Measurements from ENCODE around the gene KRTAP2-4.

The KRTAP2-4 gene

DNA sequence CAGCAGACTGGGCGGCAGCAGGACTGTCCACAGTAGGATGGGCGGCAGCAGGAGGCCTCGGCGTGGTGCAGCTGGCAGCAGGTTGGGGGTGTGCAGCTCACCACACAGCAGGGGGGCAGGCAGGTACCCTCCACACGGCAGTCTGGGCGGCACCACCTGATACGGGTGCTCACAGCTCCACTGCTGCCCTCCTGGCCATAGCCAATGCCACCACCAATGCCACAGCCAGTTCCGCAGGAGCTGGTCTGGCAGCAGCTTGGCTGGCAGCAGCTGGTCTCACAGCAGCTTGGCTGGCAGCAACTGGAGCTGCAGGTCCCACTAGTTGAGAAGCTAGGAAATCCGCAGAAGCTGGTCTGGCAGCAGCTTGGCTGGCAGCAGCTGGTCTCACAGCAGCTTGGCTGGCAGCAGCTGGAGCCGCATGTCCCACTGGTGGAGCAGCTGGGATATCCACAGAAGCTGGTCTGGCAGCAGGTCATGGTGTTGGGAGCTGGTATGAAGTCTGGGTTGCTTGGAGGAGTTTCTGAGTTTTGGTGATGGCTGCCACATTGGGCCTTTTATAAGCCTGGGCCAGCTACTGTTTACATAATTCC lies 31.2 kb downstream of the KRTAP2-4 start, which contains the start of gene KRTAP1-3:
Gene KRTAP1-3 (minus strand): TSS at position 529 of the 590 bp plus-strand sequence. CDS start 53 bp downstream, at position 476.
- peak; percentile 36 for DNase-seq

DNA sequence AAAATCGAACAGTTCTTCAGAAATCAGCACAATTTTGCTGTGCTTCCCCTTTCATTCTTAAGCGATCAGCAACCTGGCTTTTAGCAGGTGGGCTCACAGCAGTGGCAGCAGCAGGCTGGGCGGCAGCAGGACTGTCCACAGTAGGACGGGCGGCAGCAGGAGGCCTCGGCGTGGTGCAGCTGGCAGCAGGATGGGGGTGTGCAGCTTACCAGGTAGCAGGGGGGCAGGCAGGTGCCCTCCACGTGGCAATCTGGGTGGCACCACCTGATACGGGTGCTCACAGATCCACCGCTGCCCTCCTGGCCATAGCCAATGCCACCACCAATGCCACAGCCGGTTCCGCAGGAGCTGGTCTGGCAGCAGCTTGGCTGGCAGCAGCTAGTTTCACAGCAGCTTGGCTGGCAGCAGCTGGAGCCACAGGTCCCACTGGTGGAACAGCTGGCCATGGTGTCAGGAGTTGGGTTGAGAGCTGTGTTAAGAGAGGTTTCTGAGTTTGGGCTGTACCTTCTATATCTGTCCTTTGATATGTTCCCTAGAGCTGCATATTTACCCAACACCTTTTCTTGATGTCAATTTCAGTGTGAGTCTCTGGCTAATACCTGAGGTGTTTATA lies 35.9 kb downstream of the KRTAP2-4 start, which contains the start of gene KRTAP1-4:
Gene KRTAP1-4 (minus strand): TSS at position 563 of the 613 bp plus-strand sequence. CDS start 117 bp downstream, at position 446.
- DNase-seq: no peak

DNA sequence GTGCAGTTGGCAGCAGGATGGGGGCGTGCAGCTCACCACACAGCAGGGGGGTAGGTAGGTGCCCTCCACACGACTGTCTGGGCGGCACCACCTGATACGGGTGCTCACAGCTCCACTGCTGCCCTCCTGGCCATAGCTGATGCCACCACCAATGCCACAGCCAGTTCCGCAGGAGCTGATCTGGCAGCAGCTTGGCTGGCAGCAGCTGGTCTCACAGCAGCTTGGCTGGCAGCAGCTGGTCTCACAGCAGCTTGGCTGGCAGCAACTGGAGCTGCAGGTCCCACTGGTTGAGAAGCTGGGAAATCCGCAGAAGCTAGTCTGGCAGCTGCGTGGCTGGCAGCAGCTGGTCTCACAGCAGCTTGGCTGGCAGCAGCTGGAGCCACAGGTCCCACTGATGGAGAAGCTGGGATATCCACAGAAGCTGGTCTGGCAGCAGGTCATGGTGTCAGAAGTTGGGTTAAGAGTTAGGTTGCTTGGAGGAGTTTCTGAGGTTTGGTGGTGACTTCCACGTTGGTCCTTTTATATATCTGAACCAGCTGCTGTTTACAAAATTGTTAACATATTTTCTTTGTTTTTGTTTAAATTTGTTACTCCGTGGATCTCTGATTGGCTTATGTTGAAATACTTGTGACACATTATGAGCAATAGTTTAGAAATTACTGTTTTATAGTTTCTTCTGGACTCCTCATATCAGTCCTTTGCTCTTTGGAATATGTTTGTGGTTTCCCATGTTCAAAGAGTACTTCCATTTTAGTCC lies 38.8 kb downstream of the KRTAP2-4 start, which contains the start of gene KRTAP1-5:
Gene KRTAP1-5 (minus strand): TSS at position 494 of the 757 bp plus-strand sequence. CDS start 53 bp downstream, at position 441.
- DNase-seq: no peak

- DNase-seq: no peak
These were observed 41.0 kb downstream of the KRTAP2-4 start for GRCh38 chr17:41024697-41025096.

- no peak for DNase-seq
These were observed 45.3 kb downstream of the KRTAP2-4 start for GRCh38 chr17:41020336-41020735.

- no peak for DNase-seq
These were observed 46.3 kb downstream of the KRTAP2-4 start for GRCh38 chr17:41019415-41019814.

DNA sequence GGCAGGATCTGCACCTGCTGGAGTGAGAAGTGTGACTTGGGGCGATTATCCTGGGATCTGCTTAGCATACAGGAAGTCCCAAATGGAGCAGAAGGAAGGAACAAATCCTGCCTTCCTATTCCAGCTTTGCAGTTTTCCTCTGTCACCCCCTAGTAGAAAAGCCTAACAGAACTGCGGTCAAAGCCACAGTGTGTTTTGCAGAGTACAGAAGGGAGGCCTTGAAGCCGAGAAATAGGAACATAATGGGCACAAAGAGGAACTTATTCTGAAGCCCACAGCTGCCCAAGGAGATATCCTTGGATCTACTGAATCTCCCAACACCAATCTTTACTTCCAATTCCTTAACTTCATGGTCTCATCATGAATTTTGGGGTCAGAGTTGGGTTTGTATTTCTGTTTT lies 47.1 kb downstream of the KRTAP2-4 start:
- DNase-seq: no peak

- no peak for DNase-seq
These were observed 49.0 kb downstream of the KRTAP2-4 start for GRCh38 chr17:41016578-41017215.

DNA sequence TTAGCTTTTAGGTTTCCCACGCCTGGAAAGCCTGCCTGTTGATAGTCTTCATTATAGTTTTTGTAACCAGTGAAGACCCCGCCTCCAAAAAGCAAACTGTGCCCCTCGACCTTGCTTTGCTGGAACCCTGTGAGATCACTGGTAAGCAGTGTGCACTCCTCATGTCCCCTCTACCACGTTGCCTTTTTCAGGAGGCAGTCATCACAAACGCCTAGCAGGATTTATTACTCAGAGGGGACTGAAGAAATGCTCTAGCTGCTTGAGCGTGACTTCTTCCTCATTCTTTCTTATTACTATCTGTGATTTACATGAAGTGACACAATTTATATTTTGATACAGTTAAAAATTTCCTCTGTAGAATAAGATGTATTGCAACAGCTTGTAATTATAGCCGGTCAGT lies 50.2 kb downstream of the KRTAP2-4 start:
- no peak for DNase-seq
